GM12875 (cell line): ENCODE measurements around the gene MCTP1.
"Not testable (repeated sequence)": the region's sequence is repeated elsewhere in the genome, so short reads cannot be mapped to it uniquely, and the experiment has no call there.

Source experiments
- H3K4me3 ChIP-seq: one replicate; pipeline ENCODE4 v1.5.1; 2011; ENCODE audit warnings: low read depth, low read length, control low read depth
- TF ChIP-seq, protein P1 (sequence below): IDR thresholded peaks from 2 replicates; pipeline ENCODE4 v1.5.1; 2011; ENCODE audit warnings: low read depth, mild to moderate bottlenecking, control low read depth, inconsistent platforms, low read length, moderate library complexity, borderline replicate concordance; ENCODE audit not compliant: insufficient read depth

MCTP1 gene

DNA sequence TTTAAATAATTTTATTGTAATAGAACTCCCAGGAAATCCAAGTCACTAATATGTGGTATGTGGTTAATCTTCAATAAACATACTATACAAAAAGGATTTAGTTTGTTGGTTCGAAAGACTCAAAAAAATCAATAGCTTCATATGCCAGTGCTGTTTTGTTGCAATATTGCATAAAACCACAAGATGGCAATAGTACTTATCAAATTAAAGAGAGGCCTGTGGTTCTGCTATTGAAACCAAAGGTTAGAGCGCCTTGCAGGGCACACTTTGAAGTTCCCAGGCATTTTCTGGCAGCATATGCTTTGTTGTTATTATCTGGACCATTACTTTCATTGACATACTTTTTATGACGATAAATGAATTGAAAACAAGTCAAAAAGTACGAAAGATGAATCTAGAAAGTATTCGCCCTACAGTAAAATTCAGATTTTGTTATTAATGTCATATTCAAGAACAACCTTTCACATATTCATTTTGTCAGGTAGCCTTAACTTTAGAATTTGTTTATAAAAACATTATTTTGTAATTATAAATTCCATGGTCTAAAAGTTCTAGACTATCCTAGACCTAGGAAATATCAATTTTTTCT is 316.3 kb downstream of the MCTP1 start:
- no peak overlapping the region for H3K4me3 ChIP-seq
- TF ChIP-seq, protein P1, sequence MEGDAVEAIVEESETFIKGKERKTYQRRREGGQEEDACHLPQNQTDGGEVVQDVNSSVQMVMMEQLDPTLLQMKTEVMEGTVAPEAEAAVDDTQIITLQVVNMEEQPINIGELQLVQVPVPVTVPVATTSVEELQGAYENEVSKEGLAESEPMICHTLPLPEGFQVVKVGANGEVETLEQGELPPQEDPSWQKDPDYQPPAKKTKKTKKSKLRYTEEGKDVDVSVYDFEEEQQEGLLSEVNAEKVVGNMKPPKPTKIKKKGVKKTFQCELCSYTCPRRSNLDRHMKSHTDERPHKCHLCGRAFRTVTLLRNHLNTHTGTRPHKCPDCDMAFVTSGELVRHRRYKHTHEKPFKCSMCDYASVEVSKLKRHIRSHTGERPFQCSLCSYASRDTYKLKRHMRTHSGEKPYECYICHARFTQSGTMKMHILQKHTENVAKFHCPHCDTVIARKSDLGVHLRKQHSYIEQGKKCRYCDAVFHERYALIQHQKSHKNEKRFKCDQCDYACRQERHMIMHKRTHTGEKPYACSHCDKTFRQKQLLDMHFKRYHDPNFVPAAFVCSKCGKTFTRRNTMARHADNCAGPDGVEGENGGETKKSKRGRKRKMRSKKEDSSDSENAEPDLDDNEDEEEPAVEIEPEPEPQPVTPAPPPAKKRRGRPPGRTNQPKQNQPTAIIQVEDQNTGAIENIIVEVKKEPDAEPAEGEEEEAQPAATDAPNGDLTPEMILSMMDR, result peak; percentile 32; the same call in 1 of the 2 replicates

DNA sequence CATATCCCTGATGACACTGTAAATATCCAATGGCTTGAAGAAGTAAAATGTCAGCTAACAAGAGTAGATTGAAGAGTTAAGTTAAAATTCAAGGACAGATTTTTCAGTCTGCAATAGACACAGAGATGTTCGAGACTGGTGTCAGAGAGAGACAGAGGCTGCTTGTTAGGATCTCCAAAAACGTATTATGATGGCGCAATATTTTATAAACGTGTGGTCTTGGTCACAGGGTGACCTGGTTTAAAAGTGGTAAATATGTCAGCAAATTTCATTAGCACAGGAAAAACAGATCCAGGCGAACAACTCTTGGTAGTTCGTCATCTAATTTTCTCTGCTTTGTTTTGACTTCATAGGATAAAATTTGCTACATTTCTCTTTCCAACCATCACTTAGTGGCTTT is 317.4 kb downstream of the MCTP1 start:
- TF ChIP-seq, protein P1, result no peak
- H3K4me3 ChIP-seq, result no peak overlapping the region

GRCh38 chr5:94959279-94959678 is 325.6 kb downstream of the MCTP1 start:
- H3K4me3 ChIP-seq, result not testable (repeated sequence)

DNA sequence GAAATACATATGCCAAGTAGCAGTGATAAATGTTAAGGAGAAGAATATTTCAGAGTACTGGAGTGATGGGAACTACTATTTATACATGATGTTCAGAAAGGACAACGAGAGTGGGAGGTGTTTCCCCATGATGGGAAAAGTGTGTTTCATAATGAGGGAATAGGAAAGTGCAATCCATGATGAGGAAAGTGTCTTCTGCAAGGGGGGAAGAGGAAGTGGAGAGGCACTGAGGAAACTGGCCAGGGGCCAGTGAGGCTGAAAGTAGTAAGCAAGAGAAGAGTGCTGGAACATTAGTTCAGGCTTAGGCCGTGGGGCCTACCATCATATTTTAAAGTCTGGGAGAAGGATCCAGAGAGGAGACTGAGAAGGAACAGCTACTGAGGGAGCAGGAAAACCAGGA is 339.2 kb downstream of the MCTP1 start:
- TF ChIP-seq, protein P1, result no peak

GRCh38 chr5:94944160-94944559 is 340.7 kb downstream of the MCTP1 start:
- TF ChIP-seq, protein P1, result no peak
- H3K4me3 ChIP-seq, result no peak overlapping the region

More for the DNA sequence above, 339.2 kb downstream of the MCTP1 start:
- no peak overlapping the region for H3K4me3 ChIP-seq

DNA sequence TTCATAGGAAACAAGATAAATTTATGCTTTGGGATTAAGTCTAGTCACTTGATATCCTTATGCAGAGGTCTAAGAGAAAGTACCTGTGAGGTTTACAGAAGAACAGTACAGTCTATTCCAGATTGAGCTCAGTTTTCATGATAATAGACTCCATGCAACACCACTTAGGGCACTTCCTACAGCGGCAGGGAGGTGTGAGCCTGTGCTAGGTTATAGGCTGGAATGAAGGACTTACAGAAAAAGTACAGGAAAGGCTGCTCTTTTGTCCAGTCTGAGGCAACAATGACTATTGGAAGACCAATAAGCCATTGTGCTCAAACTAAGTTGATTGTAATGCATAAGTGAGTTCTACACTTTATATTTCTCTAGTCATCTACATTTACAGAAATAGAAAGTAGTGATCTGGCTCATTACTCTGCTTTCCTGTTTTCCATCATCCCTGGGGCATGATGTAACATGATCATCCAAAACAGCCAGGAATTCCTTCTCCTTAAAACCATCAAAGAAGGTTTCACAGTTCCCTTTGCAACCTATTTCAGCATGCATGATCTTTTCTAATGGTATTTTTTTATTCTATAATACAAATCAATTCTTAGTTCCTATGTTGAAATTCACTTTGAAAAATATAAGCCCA is 343.7 kb downstream of the MCTP1 start:
- TF ChIP-seq, protein P1, result no peak
- no peak overlapping the region for H3K4me3 ChIP-seq

- TF ChIP-seq, protein P1, result no peak
Measured at GRCh38 chr5:94932259-94932658, 352.6 kb downstream of the MCTP1 start.

More at GRCh38 chr5:94932259-94932658, 352.6 kb downstream of the MCTP1 start:
- no peak overlapping the region for H3K4me3 ChIP-seq
